ENCODE measurements around the gene MAGEB10. TPM values are rescaled to one million over a fixed set of nuclear protein-coding genes. Genes with fewer than 3 reads are reported as not detected.

Gene MAGEB10
- total RNA-seq, 4 donors from 2014 or later: not detected

DNA sequence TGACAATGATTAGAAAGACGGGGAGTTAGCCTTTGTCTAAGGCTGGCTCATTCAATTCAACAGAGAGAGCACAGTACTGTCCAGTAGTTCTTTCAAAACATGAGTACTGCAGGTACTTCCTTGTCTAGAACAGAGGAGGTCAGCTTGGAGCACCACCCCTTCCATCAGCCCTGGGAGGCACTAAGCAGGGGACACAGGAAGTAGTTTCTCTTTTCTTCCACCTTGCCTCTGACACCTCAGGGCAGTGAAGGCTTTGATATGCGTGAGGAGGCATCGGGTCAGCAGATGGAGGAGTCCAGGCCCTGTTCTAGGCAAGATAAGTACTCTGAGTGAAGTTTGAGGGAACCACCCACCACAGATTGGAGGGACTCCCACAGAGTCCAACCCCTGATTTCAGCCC lies 33.1 kb downstream of the MAGEB10 start:
- H3K36me3 ChIP-seq: no peaks in the 10 kb centered on the region
- intact Hi-C loops (cut with DNase I): no loop called here
- H3K27ac ChIP-seq: no peak overlapping the region
- no peak for DNase-seq
- H3K9me3 ChIP-seq: no peaks in the 10 kb centered on the region
- H3K27me3 ChIP-seq: no peaks in the 10 kb centered on the region
- no peaks in the 10 kb centered on the region for H3K4me1 ChIP-seq
- TF ChIP-seq, protein P1, sequence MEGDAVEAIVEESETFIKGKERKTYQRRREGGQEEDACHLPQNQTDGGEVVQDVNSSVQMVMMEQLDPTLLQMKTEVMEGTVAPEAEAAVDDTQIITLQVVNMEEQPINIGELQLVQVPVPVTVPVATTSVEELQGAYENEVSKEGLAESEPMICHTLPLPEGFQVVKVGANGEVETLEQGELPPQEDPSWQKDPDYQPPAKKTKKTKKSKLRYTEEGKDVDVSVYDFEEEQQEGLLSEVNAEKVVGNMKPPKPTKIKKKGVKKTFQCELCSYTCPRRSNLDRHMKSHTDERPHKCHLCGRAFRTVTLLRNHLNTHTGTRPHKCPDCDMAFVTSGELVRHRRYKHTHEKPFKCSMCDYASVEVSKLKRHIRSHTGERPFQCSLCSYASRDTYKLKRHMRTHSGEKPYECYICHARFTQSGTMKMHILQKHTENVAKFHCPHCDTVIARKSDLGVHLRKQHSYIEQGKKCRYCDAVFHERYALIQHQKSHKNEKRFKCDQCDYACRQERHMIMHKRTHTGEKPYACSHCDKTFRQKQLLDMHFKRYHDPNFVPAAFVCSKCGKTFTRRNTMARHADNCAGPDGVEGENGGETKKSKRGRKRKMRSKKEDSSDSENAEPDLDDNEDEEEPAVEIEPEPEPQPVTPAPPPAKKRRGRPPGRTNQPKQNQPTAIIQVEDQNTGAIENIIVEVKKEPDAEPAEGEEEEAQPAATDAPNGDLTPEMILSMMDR (IDR thresholded peaks at IDR 0.05): no peak
- TF ChIP-seq POLR2A (IDR thresholded peaks at IDR 0.05): no peak
- no peak overlapping the region for H3K4me3 ChIP-seq
- 67% methylated on average over 1 of the region's 3 CpGs; no CpG with 5 or more reads in 1 of the 2 donors for WGBS, 2 donors

DNA sequence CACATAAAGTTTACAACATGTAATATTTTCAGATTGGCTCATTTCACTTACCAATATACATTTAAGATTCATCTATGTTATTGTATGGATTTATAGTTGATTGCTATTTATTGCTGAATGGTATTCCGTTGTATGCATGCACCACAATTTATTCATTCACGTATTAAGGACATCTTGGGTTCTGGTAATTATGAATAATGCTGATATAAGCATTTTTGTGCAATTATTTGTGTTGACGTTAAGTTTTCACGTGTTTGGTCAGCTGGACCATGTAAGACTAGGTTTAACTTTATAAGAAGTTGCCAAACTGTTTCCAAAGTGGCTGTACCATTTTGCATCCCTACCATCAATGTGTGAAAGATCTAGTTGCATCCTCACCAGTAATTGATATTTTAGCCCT lies 35.1 kb downstream of the MAGEB10 start:
- no peaks in the 10 kb centered on the region for H3K4me1 ChIP-seq
- TF ChIP-seq POLR2A (IDR thresholded peaks at IDR 0.05): no peak
- TF ChIP-seq, protein P1 (IDR thresholded peaks at IDR 0.05): no peak
- H3K9me3 ChIP-seq: no peaks in the 10 kb centered on the region
- H3K27me3 ChIP-seq: no peaks in the 10 kb centered on the region
- H3K27ac ChIP-seq: no peak overlapping the region
- DNase-seq: no peak
- intact Hi-C loops (cut with DNase I): no loop called here
- no peaks in the 10 kb centered on the region for H3K36me3 ChIP-seq
- 46 to 76% methylated on average over 4 of the region's 4 CpGs for WGBS, 2 donors
- H3K4me3 ChIP-seq: no peak overlapping the region

DNA sequence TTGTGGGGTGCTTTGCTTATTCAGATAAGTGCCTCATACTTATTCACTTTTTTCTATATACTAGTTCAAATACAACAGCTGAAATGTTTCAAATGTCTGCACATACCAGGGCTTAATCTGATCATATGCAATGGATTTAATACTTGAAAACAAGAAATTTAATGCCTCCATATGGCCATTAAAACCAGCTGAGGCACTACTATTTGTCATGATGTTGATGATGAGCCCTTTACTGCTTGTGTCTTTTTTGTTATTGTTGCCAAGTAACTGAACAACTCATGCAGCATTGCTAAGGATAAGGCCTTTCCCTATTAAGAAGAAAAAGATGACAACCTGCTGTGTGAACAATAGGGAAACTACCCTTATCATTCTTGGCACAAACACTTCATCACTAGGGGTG lies 52.5 kb downstream of the MAGEB10 start:
- Histone ChIP-seq H3K36me3 (no peaks in the 10 kb centered on the region), H3K4me3 (no peak overlapping the region), H3K27ac (no peak overlapping the region), H3K4me1 (no peaks in the 10 kb centered on the region), H3K27me3 (no peaks in the 10 kb centered on the region), H3K9me3 (no peaks in the 10 kb centered on the region)
- intact Hi-C loops (cut with DNase I): no loop called here
- DNase-seq: no peak
- TF ChIP-seq, protein P1 (IDR thresholded peaks at IDR 0.05): no peak
- no peak for TF ChIP-seq POLR2A (IDR thresholded peaks at IDR 0.05)

DNA sequence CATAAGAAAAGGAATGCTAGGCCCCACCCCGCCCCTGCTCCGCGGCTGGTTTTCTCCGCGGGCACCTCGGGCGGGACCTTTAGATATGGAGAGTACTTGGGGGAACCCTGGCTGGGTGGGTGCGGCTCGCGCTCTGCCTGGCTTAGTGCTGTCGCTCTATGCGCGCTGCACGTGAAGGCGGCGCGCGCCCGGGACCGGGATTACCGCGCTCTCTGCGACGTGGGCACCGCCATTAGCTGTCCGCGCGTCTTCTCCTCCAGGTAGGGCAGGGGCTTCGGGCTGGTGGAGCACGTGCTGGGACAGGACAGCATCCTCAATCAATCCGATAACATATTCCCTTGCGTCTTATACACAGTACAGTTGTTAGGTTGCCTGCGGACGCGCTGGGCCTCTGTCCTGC lies 56.0 kb downstream of the MAGEB10 start:
- whole genome bisulfite sequencing, 2 donors: 49 to 78% methylated on average over 12 to 20 of the region's 35 CpGs
- TF ChIP-seq, protein P1 (IDR thresholded peaks at IDR 0.05): no peak
- no peak for TF ChIP-seq POLR2A (IDR thresholded peaks at IDR 0.05)
- H3K4me3 ChIP-seq: no peak overlapping the region
- H3K36me3 ChIP-seq: no peaks in the 10 kb centered on the region
- no peaks in the 10 kb centered on the region for H3K27me3 ChIP-seq
- H3K9me3 ChIP-seq: no peaks in the 10 kb centered on the region
- no peak overlapping the region for H3K27ac ChIP-seq
- intact Hi-C loops (cut with DNase I): no loop called here
- DNase-seq: no peak
- H3K4me1 ChIP-seq: no peaks in the 10 kb centered on the region

Other genes starting within 250 kb of the MAGEB10 start
- not detected for gene DCAF8L2, start 217.6 kb upstream of the MAGEB10 start, total RNA-seq
- gene DCAF8L1, start 173.5 kb downstream of the MAGEB10 start, total RNA-seq: not detected